HEK293 (cell line): ENCODE measurements around the gene TMOD4.

Experiments
- GLI4 ChIP-seq: fragments of 450-650 bp; formaldehyde crosslinking; IDR thresholded peaks from 2 replicates; pipeline ENCODE4 v1.5.1; 2016; ENCODE audit warnings: missing biosample characterization, missing genetic modification characterization
- HIC1 ChIP-seq: fragments of 450-650 bp; formaldehyde crosslinking; IDR thresholded peaks from 2 replicates; pipeline ENCODE4 v1.5.1; 2016; ENCODE audit warnings: missing biosample characterization, missing genetic modification characterization
- KLF10 ChIP-seq: fragments of 450-650 bp; IDR thresholded peaks from 2 replicates; pipeline ENCODE4 v1.5.1; 2018; ENCODE audit warnings: missing biosample characterization, mild to moderate bottlenecking, missing genetic modification characterization
- KLF7 ChIP-seq: fragments of 450-650 bp; formaldehyde crosslinking; IDR thresholded peaks from 2 replicates; pipeline ENCODE4 v1.5.1; 2016; ENCODE audit warnings: missing biosample characterization, missing genetic modification characterization, borderline replicate concordance
- KLF8 ChIP-seq: fragments of 450-650 bp; formaldehyde crosslinking; IDR thresholded peaks from 2 replicates; pipeline ENCODE4 v1.5.1; 2016; ENCODE audit warnings: missing biosample characterization, missing genetic modification characterization
- REST ChIP-seq: fragments of 450-650 bp; formaldehyde crosslinking; IDR thresholded peaks from 2 replicates; pipeline ENCODE4 v1.5.1; 2016; ENCODE audit warnings: missing biosample characterization, missing genetic modification characterization
- ZBTB21 ChIP-seq: fragments of 450-650 bp; formaldehyde crosslinking; IDR thresholded peaks from 2 replicates; pipeline ENCODE4 v1.5.1; 2017; ENCODE audit warnings: missing biosample characterization, missing genetic modification characterization
- ZBTB44 ChIP-seq: fragments of 450-650 bp; IDR thresholded peaks from 2 replicates; pipeline ENCODE4 v1.5.1; 2018; ENCODE audit warnings: missing biosample characterization, mild to moderate bottlenecking, missing genetic modification characterization
- ZNF121 ChIP-seq: fragments of 450-650 bp; formaldehyde crosslinking; IDR thresholded peaks from 2 replicates; pipeline ENCODE4 v1.5.1; 2016; ENCODE audit warnings: missing biosample characterization, missing genetic modification characterization
- ZNF148 ChIP-seq: fragments of 450-650 bp; formaldehyde crosslinking; IDR thresholded peaks from 2 replicates; pipeline ENCODE4 v1.5.0; 2017; ENCODE audit warnings: missing biosample characterization, missing genetic modification characterization, borderline replicate concordance
- ZNF184 ChIP-seq: fragments of 450-650 bp; IDR thresholded peaks from 2 replicates; pipeline ENCODE4 v1.5.1; 2018; ENCODE audit warnings: missing biosample characterization, mild to moderate bottlenecking, missing genetic modification characterization
- ZNF2 ChIP-seq: fragments of 450-650 bp; formaldehyde crosslinking; IDR thresholded peaks from 2 replicates; pipeline ENCODE4 v1.5.1; 2016; ENCODE audit warnings: missing biosample characterization, missing genetic modification characterization
- ZNF354C ChIP-seq: fragments of 450-650 bp; formaldehyde crosslinking; IDR thresholded peaks from 2 replicates; pipeline ENCODE4 v1.5.1; 2016; ENCODE audit warnings: missing biosample characterization, missing genetic modification characterization, low read depth, borderline replicate concordance
- ZNF362 ChIP-seq: fragments of 450-650 bp; formaldehyde crosslinking; IDR thresholded peaks from 2 replicates; pipeline ENCODE4 v1.5.1; 2016; ENCODE audit warnings: missing biosample characterization, missing genetic modification characterization
- ZNF518A ChIP-seq: fragments of 450-650 bp; formaldehyde crosslinking; conservative IDR thresholded peaks from 2 replicates; pipeline ENCODE4 v1.5.1; 2016; ENCODE audit warnings: low read depth, missing biosample characterization, missing genetic modification characterization
- ZNF530 ChIP-seq: fragments of 450-650 bp; formaldehyde crosslinking; IDR thresholded peaks from 2 replicates; pipeline ENCODE4 v1.5.1; 2016; ENCODE audit warnings: low read depth, missing biosample characterization, missing genetic modification characterization
- ZNF558 ChIP-seq: fragments of 450-650 bp; formaldehyde crosslinking; IDR thresholded peaks from 2 replicates; pipeline ENCODE4 v1.5.1; 2016; ENCODE audit warnings: missing biosample characterization, missing genetic modification characterization
- ZNF580 ChIP-seq: fragments of 450-650 bp; formaldehyde crosslinking; IDR thresholded peaks from 2 replicates; pipeline ENCODE4 v1.5.1; 2016; ENCODE audit warnings: missing biosample characterization, missing genetic modification characterization
- ZNF660 ChIP-seq: fragments of 450-650 bp; IDR thresholded peaks from 2 replicates; pipeline ENCODE4 v1.5.1; 2018; ENCODE audit warnings: missing biosample characterization, mild to moderate bottlenecking, missing genetic modification characterization
- ZNF843 ChIP-seq: fragments of 450-650 bp; formaldehyde crosslinking; IDR thresholded peaks from 2 replicates; pipeline ENCODE4 v1.5.1; 2016; ENCODE audit warnings: missing biosample characterization, missing genetic modification characterization
- ZSCAN30 ChIP-seq: fragments of 450-650 bp; IDR thresholded peaks from 2 replicates; pipeline ENCODE4 v1.5.1; 2018; ENCODE audit warnings: missing biosample characterization, mild to moderate bottlenecking, missing genetic modification characterization, moderate library complexity
- ZXDB ChIP-seq: fragments of 450-650 bp; formaldehyde crosslinking; IDR thresholded peaks from 2 replicates; pipeline ENCODE4 v1.5.1; 2016; ENCODE audit warnings: missing biosample characterization, missing genetic modification characterization

TMOD4 gene

GRCh38 chr1:151165738-151166504 is 9.9 kb downstream of the TMOD4 start, which contains the start of the genes LYSMD1 and SCNM1 (continued):
- TF ChIP-seq HIC1 = no peak
- peak; percentile 56; the same call in 1 of the 2 replicates for TF ChIP-seq ZBTB44
- TF ChIP-seq ZXDB = peak; percentile 86
- TF ChIP-seq KLF8 = peak; percentile 68
- TF ChIP-seq ZNF148 = no peak
- no peak for TF ChIP-seq ZNF121 (tag by site-specific recombination)
- peak; percentile 67; the same call in 1 of the 2 replicates for TF ChIP-seq ZBTB21 (tag by site-specific recombination)
- TF ChIP-seq ZNF843 (tag by site-specific recombination) = 0 out of 2 replicates have a peak, but pooled peaks have one; percentile 10
- TF ChIP-seq KLF7 (tag by site-specific recombination) = no peak; the same call in 1 of the 2 replicates
- peak; percentile 91 for TF ChIP-seq REST (tag by site-specific recombination)
- TF ChIP-seq ZSCAN30 (tag by site-specific recombination) = 0 out of 2 replicates have a peak, but pooled peaks have one; percentile 4
- TF ChIP-seq GLI4 = no peak
- peak; percentile 91 for TF ChIP-seq ZNF518A (tag by site-specific recombination)
- no peak for TF ChIP-seq ZNF184 (tag by site-specific recombination)
- TF ChIP-seq ZNF354C (tag by site-specific recombination) = no peak
- TF ChIP-seq ZNF580 (tag by site-specific recombination) = peak; percentile 85
- peak; percentile 93 for TF ChIP-seq KLF10
- peak; percentile 72 for TF ChIP-seq ZNF2 (tag by site-specific recombination)
- peak; percentile 79 for TF ChIP-seq ZNF660 (tag by site-specific recombination)
- no peak for TF ChIP-seq ZNF530 (tag by site-specific recombination)
- peak; percentile 98 for TF ChIP-seq ZNF362 (tag by site-specific recombination)
- peak; percentile 27; the same call in 1 of the 2 replicates for TF ChIP-seq ZNF558 (tag by site-specific recombination)
